Caco-2 (cell line): ENCODE results near the gene NTMT1. TPM values are rescaled to one million over a fixed set of nuclear protein-coding genes. Genes with fewer than 3 reads are reported as not detected.

ENCODE experiments used
- BruUV-seq: library from RNA; stranded (reverse); fragments of 400-500 nt; replicated peaks from 2 replicates; lab custom pipeline; 2021; lab: Mats Ljungman, UMichigan
- CTCF ChIA-PET: fragments of 300-600 bp; sonication (Branson Sonifier 250); formaldehyde crosslinking; loops from one replicate; lab custom pipeline; 2022; ENCODE audit warnings: antibody characterized with exemption; lab: Charles Lee
- POLR2A ChIA-PET: fragments of 300-600 bp; sonication (Branson Sonifier 250); formaldehyde crosslinking; loops from one replicate; lab custom pipeline; 2022; ENCODE audit warnings: antibody characterized with exemption; lab: Charles Lee
- DNase-seq, 2 experiments: peaks; one replicate each; pipeline versions ENCODE4 v3.0.0 to v3.0.0-alpha.2; 2020 to 2022
- H3K27me3 ChIP-seq: replicated peaks from 2 replicates; pipeline ENCODE4 v1.6.0; 2011; ENCODE audit warnings: low read length; ENCODE audit not compliant: control insufficient read depth, insufficient read depth
- H3K36me3 ChIP-seq: 2 replicates; pipeline ENCODE4 v1.5.1; 2011; ENCODE audit warnings: low read length; ENCODE audit not compliant: control insufficient read depth, insufficient read depth
- H3K4me1 ChIP-seq: fragments of 250-450 bp; sonication (Bioruptor Pico); 2 replicates; pipeline ENCODE4 v1.5.1; 2020; ENCODE audit warnings: mild to moderate bottlenecking
- H3K4me3 ChIP-seq: 2 replicates; pipeline ENCODE4 v1.5.1; 2011; ENCODE audit warnings: low read depth, mild to moderate bottlenecking, control low read depth, low read length
- H3K9me3 ChIP-seq: fragments of 250-450 bp; sonication (Bioruptor Pico); 2 replicates; pipeline ENCODE4 v1.5.1; 2020; ENCODE audit warnings: mild to moderate bottlenecking, moderate library complexity
- H3K27ac Mint-ChIP-seq: one replicate; pipeline ENCODE4 v1.8.0; 2022; ENCODE audit warnings: mixed read lengths; ENCODE audit not compliant: unreplicated experiment
- H3K27me3 Mint-ChIP-seq: one replicate; pipeline ENCODE4 v1.8.0; 2022; ENCODE audit warnings: mixed read lengths; ENCODE audit not compliant: insufficient read depth, unreplicated experiment
- H3K36me3 Mint-ChIP-seq: one replicate; pipeline ENCODE4 v1.8.0; 2022; ENCODE audit warnings: mild to moderate bottlenecking, mixed read lengths; ENCODE audit not compliant: insufficient read depth, unreplicated experiment
- H3K4me1 Mint-ChIP-seq: one replicate; pipeline ENCODE4 v1.8.0; 2022; ENCODE audit warnings: low read depth, mixed read lengths; ENCODE audit not compliant: unreplicated experiment
- H3K4me3 Mint-ChIP-seq: one replicate; pipeline ENCODE4 v1.8.0; 2022; ENCODE audit warnings: mild to moderate bottlenecking, moderate library complexity, mixed read lengths; ENCODE audit not compliant: unreplicated experiment
- H3K9me3 Mint-ChIP-seq: one replicate; pipeline ENCODE4 v1.8.0; 2022; ENCODE audit warnings: mixed read lengths; ENCODE audit not compliant: unreplicated experiment
- intact Hi-C: fragments of 100-400 bp; cut with micrococcal nuclease; formaldehyde crosslinking; loops from one replicate; pipeline ENCODE4 v1.10.0; 2022; ENCODE audit not compliant: unreplicated experiment
- total RNA-seq: library from RNA; stranded (reverse); gene quantifications from 2 replicates; pipeline ENCODE4 v1.2.3, GENCODE V29; 2022
- TF ChIP-seq, protein P1 (sequence below), 2 experiments: fragments of 200-600 bp in 1 of 2; IDR thresholded peaks; 1 replicate in 1 of 2; 2 replicates in 1 of 2; pipeline versions ENCODE4 v1.5.1 to v1.8.0; 2011 to 2022; ENCODE audit warnings: antibody characterized with exemption in 1 of 2, control low read depth in 1 of 2, inconsistent platforms in 1 of 2, low read depth in 1 of 2, low read length in 1 of 2, mild to moderate bottlenecking in 1 of 2, moderate library complexity in 1 of 2; ENCODE audit not compliant: insufficient read depth in 1 of 2, severe bottlenecking in 1 of 2, unreplicated experiment in 1 of 2

The NTMT1 gene
- total RNA-seq, 1 experiment from 2014 or later, result 44.1 TPM

DNA sequence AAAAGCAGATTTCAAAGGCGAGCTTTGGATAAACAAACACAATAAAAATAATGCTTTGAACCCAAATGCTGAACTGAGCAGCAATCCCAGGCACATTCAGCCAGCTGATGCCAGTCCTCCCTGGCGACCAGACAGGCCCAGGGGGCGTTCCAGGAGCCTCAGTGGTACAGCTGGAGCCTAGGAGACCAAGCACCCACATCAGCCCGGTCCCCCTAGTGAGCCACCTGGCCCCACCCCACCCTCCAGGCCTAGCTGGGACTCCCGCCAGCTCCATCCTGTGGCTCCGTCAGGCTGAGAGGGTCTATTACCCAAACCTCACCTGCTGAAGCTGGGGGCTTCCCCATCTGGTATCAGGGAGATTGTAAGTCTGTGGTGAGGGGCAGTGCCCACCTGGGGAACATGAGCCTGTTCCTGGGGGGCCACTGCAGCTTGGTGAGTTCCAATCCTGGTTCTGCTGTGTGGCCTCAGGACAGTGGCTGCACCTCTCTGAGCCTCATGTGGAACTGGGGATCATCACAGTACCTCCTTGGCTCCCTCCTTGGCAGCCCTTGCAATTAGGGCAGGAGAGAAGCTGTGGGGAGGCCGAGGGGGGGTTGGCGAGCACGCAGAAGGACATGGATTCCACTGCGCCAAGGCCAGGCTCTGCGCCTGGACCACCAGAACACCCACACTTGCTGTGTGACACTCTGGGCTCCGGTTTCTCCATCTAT, 21.8 kb upstream of the NTMT1 start:
- Histone ChIP-seq H3K36me3 (no peaks in the 10 kb centered on the region), H3K4me3 (no peak overlapping the region), H3K4me1 (peaks cover 18% of the 10 kb centered on the region), H3K9me3 (no peaks in the 10 kb centered on the region), H3K27me3 (no peaks in the 10 kb centered on the region)
- Mint-ChIP-seq H3K27me3 (no peaks in the 10 kb centered on the region), H3K9me3 (no peaks in the 10 kb centered on the region), H3K4me3 (no peak overlapping the region), H3K27ac (no peak overlapping the region), H3K4me1 (peaks cover 9% of the 10 kb centered on the region), H3K36me3 (peaks cover 5% of the 10 kb centered on the region)
- no peak for DNase-seq
- intact Hi-C loops, result no loop called here
- CTCF ChIA-PET, result no interaction called here
- BruUV-seq, result no TSS peak
- TF ChIP-seq, protein P1, sequence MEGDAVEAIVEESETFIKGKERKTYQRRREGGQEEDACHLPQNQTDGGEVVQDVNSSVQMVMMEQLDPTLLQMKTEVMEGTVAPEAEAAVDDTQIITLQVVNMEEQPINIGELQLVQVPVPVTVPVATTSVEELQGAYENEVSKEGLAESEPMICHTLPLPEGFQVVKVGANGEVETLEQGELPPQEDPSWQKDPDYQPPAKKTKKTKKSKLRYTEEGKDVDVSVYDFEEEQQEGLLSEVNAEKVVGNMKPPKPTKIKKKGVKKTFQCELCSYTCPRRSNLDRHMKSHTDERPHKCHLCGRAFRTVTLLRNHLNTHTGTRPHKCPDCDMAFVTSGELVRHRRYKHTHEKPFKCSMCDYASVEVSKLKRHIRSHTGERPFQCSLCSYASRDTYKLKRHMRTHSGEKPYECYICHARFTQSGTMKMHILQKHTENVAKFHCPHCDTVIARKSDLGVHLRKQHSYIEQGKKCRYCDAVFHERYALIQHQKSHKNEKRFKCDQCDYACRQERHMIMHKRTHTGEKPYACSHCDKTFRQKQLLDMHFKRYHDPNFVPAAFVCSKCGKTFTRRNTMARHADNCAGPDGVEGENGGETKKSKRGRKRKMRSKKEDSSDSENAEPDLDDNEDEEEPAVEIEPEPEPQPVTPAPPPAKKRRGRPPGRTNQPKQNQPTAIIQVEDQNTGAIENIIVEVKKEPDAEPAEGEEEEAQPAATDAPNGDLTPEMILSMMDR (IDR thresholded peaks at IDR 0.05; ENCODE audit: insufficient read depth in 1 of 2, low read depth in 1 of 2, low read length in 1 of 2, severe bottlenecking in 1 of 2, unreplicated experiment in 1 of 2), result no peak
- POLR2A ChIA-PET, result interaction anchor here (0.6 kb wide), 1 partner anchor 18 kb away, joined by 3 read pairs; no protein-coding TSS in a partner anchor

DNA sequence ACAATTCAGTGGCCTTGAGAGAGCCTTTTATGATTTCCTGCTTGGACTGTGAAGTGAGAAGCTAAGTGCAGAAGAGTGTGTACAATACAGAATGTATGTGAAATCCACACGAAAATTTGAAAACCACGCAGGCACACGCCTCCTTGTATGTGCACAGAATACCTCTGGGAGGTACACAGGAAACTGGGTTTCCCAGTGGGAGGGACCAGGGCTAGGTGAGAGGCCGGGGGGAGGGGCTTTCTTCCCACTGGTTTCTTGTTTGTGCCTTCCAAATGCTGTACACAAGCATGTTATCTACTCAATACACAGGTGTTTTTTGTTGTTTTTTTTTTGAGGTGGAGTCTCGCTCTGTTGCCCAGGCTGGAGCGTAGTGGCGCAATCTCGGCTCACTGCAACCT, 21.2 kb upstream of the NTMT1 start:
- no peaks in the 10 kb centered on the region for H3K36me3 ChIP-seq
- Mint-ChIP-seq H3K27ac (no peak overlapping the region), H3K4me3 (no peak overlapping the region), H3K9me3 (no peaks in the 10 kb centered on the region), H3K27me3 (no peaks in the 10 kb centered on the region), H3K4me1 (peaks cover 9% of the 10 kb centered on the region), H3K36me3 (peaks cover 5% of the 10 kb centered on the region)
- DNase-seq, result peak in 1 of 2 experiments; percentile 39
- intact Hi-C loops, result loop anchor here (5.0 kb wide), 1 partner anchor 272 kb away; no protein-coding TSS in a partner anchor
- TF ChIP-seq, protein P1 (IDR thresholded peaks at IDR 0.05; ENCODE audit: insufficient read depth in 1 of 2, low read depth in 1 of 2, low read length in 1 of 2, severe bottlenecking in 1 of 2, unreplicated experiment in 1 of 2), result no peak
- BruUV-seq, result no TSS peak
- H3K27me3 ChIP-seq, result no peaks in the 10 kb centered on the region
- POLR2A ChIA-PET, result no interaction called here
- H3K4me1 ChIP-seq, result peaks cover 17% of the 10 kb centered on the region
- H3K4me3 ChIP-seq, result no peak overlapping the region
- CTCF ChIA-PET, result interaction anchor here (0.6 kb wide), 1 partner anchor 149 kb away, joined by 3 read pairs; no protein-coding TSS in a partner anchor
- H3K9me3 ChIP-seq, result no peaks in the 10 kb centered on the region

DNA sequence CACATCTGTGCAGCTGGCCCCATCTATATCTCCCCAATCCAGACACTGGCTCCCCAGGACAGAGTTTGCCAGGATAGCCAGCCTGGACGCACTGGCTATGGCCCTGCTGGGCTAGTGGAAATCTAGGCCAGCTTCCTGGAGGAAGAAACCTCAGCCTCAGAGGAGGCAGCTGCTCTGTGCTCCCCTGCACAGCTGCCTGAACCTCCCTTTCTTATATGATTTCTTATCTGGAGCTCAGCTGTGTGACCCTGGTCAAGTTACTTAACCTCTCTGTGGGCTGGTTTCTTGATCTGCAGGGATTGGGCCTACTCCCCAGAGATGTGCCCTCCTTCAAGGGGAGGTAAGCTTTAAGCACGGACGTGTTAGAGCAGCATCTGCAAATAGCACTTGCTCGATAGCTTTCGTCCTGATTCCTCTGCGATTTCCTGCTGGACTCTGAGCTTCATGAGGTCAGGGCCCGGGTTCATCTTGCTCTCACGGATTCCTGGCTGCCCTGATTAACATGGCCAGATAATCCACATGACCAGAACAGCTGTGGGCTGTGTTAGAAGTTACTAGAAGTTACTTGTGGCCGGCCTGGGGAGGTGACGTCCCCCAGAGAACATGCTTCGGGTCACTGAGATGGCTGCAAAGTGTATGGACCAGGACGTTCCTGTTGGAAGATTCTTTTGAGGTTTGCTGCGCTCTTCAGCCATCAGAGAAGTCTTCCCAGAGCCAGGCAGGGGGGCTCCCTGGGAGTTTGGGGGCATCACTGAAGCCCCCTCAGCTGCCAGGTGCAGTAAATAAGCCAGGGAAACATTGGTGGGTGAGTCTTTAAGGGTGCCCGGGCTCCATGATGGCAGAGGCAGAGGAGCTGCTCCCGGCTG, 19.6 kb upstream of the NTMT1 start:
- Mint-ChIP-seq H3K4me1 (peaks cover 9% of the 10 kb centered on the region), H3K27ac (peak overlapping the region; percentile 83)

More for the DNA sequence above, 19.6 kb upstream of the NTMT1 start:
- H3K4me1 ChIP-seq, result peaks cover 19% of the 10 kb centered on the region
- no peak overlapping the region for H3K4me3 Mint-ChIP-seq
- no peak overlapping the region for H3K4me3 ChIP-seq
- no TSS peak for BruUV-seq
- H3K9me3 ChIP-seq, result no peaks in the 10 kb centered on the region
- H3K36me3 ChIP-seq, result no peaks in the 10 kb centered on the region
- H3K9me3 Mint-ChIP-seq, result no peaks in the 10 kb centered on the region
- peaks cover 5% of the 10 kb centered on the region for H3K36me3 Mint-ChIP-seq
- no peaks in the 10 kb centered on the region for H3K27me3 Mint-ChIP-seq
- ChIA-PET POLR2A (interaction anchor here (1.5 kb wide), 1 partner anchor 428 kb away, joined by 3 read pairs; the partner anchor contains the start of gene IER5L), CTCF (interaction anchor here (0.9 kb wide), 1 partner anchor 464 kb away, joined by 3 read pairs; no protein-coding TSS in a partner anchor)
- intact Hi-C loops, result loop anchor here (2.0 to 5.0 kb wide), 2 partner anchors 38 to 274 kb away; no protein-coding TSS in a partner anchor
- TF ChIP-seq, protein P1 (IDR thresholded peaks at IDR 0.05; ENCODE audit: insufficient read depth in 1 of 2, low read depth in 1 of 2, low read length in 1 of 2, severe bottlenecking in 1 of 2, unreplicated experiment in 1 of 2), result no peak
- no peak for DNase-seq
- no peaks in the 10 kb centered on the region for H3K27me3 ChIP-seq
